ENCODE measurements around the gene FLOT1. TPM values are rescaled to one million over a fixed set of nuclear protein-coding genes. Genes with fewer than 3 reads are reported as not detected.
A peak's percentile ranks its signal among the peaks of the same experiment; 100 is the strongest.

FLOT1 gene
- total RNA-seq, 1 donor = 119 TPM

GRCh38 chr6:30781395-30781742 lies 38.9 kb upstream of the FLOT1 start:
- no peak for DNase-seq (ENCODE audit: low read depth)
- TF ChIP-seq CTCF (IDR thresholded peaks at IDR 0.05; ENCODE audit: insufficient read depth, low read depth, low read length) = no peak
- peak overlapping the region; percentile 33 for H3K4me3 ChIP-seq (ENCODE audit: low read depth, low read length)

- DNase-seq (ENCODE audit: low read depth) = no peak
- no peak for TF ChIP-seq CTCF (IDR thresholded peaks at IDR 0.05; ENCODE audit: insufficient read depth, low read depth, low read length)
- H3K4me3 ChIP-seq (ENCODE audit: low read depth, low read length) = no peak overlapping the region
Observed at GRCh38 chr6:30780642-30780920, 38.1 kb upstream of the FLOT1 start.

- DNase-seq (ENCODE audit: low read depth) = no peak
- TF ChIP-seq CTCF (IDR thresholded peaks at IDR 0.05; ENCODE audit: insufficient read depth, low read depth, low read length) = no peak
- H3K4me3 ChIP-seq (ENCODE audit: low read depth, low read length) = no peak overlapping the region
Observed at GRCh38 chr6:30779850-30780641, 37.6 kb upstream of the FLOT1 start.

GRCh38 chr6:30778001-30778635 lies 35.6 kb upstream of the FLOT1 start:
- DNase-seq (ENCODE audit: low read depth) = no peak
- no peak overlapping the region for H3K4me3 ChIP-seq (ENCODE audit: low read depth, low read length)
- no peak for TF ChIP-seq CTCF (IDR thresholded peaks at IDR 0.05; ENCODE audit: insufficient read depth, low read depth, low read length)

- no peak for TF ChIP-seq CTCF (IDR thresholded peaks at IDR 0.05; ENCODE audit: insufficient read depth, low read depth, low read length)
- DNase-seq (ENCODE audit: low read depth) = no peak
- no peak overlapping the region for H3K4me3 ChIP-seq (ENCODE audit: low read depth, low read length)
Observed at GRCh38 chr6:30777155-30777485, 34.6 kb upstream of the FLOT1 start.

- no peak overlapping the region for H3K4me3 ChIP-seq (ENCODE audit: low read depth, low read length)
- no peak for DNase-seq (ENCODE audit: low read depth)
- no peak for TF ChIP-seq CTCF (IDR thresholded peaks at IDR 0.05; ENCODE audit: insufficient read depth, low read depth, low read length)
Observed at GRCh38 chr6:30776390-30777154, 34.1 kb upstream of the FLOT1 start.
